Medulla oblongata (tissue), 1 donor: ENCODE measurements around the gene PLOD1.
"Not testable (repeated sequence)": the region's sequence is repeated elsewhere in the genome, so short reads cannot be mapped to it uniquely, and the experiment has no call there.

Experiments used
- DNase-seq: peaks from one replicate; pipeline ENCODE4 v3.0.0-alpha.2; 2015; ENCODE audit errors: extremely low spot score

The PLOD1 gene

DNA sequence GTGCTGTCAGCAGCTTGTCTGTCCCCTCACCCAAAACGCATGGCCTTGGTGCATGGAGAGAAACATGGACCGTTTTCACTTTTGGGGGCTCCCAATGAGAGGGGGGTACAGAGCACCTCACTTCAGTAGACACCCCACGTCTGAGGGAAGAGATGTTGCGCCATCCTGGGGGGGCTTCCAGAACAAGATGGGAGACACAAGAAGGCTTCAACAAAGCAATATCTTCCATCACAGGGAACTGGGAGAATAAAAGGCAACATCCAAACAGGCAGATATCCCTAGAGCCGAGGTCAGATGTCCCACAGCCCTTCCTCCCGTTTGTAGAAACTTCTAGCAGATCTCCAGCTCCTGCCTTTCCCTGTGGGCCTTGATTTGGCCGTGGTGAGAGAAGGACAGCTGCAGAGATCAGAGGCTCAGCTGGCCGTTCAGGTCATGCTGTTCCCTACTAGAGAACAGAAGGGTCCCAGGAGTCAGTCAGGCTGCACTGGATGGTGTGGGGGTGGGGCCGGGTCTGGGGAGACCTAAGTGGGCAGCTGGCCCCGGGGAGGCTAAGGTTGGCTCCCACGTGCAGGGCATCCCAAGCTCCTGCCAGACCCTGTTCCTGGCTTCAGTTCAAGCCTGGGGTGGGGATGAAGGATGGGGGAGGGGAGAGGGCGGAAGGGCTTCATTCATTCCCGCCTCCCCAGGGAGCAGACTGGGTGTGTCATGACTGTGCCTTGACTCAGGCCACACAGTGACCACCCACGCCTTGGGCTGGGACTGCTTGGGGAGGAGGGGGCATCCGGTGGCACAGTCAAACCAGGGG lies 4.4 kb downstream of the PLOD1 start:
- DNase-seq, result peak; percentile 6

DNA sequence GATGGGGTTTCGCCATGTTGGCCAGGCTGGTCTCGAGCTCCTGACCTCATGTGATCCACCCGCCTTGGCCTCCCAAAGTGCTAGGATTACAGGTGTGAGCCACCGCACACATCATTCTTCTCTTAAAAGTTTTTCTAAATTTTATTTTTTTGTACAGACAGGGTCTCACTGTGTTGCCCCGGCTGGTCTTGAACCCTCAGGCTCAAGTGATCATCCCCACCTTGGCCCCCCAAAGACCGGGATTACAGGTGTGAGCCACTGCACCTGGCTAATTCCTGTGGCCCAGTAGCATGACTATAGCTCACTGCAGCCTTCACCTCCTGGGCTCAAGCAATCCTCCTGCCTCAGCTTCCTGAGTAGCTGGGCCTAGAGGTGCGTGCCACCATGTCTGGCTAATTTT lies 5.3 kb downstream of the PLOD1 start:
- DNase-seq, result not testable (repeated sequence)

DNA sequence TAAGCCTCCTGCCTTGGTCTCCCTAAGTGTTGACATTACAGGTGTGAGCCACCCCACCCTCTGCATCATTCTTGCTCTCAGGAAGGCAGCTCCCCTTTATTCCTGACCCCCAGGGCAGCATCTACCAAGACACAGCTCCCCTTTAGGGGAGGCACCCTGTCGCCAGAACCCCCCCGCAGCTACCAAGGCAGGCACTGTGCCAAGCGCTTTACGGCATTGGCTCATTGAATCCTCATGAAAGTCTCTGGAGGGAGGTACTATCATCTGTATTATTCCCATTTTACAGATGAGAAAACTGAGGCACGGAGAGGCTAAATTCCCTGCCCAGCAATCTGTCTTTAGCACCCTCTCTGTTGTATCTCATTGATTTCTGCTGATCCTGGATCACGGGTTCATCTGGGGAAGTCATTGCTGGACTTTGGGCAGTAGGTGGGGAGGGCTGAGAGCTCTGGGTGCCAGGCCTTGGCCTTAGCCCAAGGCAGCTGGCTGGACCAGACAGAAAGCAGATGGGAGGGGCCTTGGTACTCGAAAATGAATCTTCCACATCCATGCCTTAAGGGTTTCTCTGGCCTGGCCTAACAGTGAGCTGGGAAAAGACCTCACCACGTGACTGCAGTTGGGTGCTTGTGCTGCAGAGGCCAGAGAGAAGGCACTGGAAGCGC lies 5.9 kb downstream of the PLOD1 start:
- DNase-seq, result peak; percentile 88

DNA sequence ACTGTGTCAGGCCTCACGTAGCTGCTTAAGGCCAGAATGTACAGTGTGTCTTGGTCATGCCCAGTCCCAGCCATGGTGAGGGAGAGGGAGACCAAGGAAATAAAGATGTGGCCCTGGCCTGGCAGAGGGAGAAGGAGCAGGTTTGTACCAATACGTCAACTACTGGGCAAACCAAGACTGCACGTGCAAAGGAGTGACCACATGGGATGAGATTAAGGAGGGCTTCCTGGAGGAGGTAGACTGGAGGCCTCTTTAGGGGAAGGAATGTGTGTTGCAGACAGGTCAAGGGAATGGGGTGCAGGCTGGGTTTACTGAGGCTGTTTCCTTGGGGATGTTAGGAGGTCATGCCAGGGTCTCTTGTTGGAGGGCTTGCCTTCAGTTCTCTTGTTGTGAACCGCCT lies 7.8 kb downstream of the PLOD1 start:
- DNase-seq, result no peak

DNA sequence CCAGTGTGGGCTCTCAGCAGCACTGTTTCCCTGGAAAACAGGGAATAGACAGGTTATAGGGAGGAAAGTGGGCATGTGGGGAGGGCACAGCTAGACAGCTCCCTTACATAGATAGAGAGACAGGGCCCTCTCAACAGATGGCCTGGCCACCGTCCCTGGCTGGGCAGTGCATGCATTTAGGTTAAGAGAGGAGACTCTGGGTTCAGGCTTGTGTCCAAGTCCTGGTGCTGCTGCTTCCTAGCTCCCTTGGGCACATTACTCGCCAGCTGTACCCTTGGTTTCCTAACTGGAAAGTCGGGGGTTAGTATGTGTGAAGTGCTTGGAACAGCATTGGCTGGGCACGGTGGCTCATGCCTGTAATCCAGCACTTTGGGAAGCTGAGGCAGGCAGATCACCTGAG lies 9.1 kb downstream of the PLOD1 start:
- DNase-seq, result no peak

DNA sequence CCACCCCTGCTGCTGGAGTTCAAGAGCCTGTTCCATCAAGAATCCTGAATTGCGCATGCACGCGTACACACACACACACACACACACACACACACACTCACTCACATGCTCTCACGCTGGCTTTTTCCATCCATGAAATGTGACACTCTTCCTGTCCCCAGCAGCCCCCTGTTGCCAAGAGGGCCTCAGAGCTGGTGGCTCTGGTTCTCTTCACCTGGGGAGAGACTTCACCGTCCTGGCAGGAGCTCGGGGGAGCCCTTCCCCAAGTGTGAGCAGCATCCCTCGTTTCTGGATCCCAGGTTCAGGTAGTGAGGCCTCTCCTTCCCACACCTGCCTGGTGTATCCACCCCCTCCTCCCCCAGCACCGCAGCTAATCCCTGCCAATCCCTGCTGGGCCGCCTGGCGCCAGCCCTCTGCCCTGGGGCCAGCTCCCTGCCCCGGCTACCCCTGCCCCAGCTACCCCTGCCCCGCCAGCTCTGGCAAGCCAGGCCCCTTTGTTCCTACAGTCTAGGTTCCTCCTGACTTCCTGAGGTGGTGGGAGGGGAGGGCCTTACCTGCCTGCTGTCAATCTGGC lies 9.9 kb downstream of the PLOD1 start:
- no peak for DNase-seq

DNA sequence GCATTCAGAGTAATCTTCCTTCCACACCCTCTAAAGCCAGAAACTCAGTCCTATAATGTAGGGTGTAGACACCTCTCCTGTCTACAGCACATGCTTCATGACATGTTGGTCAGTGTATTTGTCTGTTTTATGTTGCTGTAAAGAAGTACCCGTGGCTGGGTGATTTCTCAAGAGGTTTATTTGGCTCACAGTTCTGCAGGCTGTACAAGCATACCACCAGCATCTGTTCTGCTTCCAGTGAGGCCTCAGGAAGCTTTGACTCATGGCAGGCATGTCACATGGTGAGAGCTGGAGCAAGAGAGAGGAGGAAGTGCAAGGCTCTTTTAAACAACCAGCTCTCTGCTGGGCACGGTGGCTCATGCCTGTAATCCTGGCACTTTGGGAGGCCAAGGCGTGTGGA lies 12.1 kb downstream of the PLOD1 start:
- no peak for DNase-seq

DNA sequence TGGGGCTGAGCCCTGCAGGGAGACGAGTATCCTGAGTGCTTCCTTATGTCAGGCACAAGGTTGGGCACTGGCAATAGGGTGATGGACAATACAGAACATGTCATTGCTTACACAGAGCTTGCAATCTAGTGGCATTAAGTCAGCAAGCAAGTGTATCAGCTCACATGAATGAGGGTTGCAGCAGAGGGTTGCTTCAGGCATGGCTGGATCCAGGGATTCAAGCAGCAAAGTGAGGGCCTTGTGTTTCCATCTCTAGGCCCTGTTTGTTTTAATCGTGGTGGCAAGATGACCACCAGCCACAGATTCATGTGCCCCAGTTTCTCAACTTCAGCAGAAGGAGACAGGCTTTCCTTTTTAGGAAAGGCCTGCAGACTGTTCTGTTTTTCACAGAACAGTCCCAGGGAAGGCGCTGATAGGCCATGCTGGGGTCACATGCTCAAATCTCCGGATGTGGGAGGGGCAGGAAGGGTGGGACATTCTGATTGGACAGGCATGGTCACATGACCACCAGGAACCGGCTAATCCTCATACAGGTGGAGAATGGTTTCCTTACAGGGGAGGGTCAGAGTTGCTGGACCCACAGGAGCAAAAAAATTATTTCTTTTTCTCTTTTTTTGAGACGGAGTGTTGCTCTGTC lies 14.4 kb downstream of the PLOD1 start:
- no peak for DNase-seq

DNA sequence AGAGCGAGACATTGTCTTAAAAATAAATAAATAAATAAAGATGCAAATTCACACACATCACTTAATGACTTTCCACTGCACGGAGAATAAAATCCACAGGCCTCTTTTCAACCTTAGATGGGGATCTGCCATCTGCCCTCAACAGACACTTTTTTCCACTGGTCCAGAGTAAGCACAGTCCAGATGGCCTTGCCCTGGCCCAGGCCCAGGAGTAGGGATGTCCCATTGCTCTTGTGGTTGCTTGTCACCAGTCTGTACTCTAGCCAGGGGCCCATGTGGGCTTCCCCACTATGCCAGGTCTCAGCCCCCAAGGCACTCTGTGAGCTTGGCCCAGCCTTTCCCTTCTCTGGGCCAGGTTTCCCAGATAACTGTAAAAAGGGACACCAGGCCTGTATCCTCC lies 17.4 kb downstream of the PLOD1 start:
- peak; percentile 7 for DNase-seq

DNA sequence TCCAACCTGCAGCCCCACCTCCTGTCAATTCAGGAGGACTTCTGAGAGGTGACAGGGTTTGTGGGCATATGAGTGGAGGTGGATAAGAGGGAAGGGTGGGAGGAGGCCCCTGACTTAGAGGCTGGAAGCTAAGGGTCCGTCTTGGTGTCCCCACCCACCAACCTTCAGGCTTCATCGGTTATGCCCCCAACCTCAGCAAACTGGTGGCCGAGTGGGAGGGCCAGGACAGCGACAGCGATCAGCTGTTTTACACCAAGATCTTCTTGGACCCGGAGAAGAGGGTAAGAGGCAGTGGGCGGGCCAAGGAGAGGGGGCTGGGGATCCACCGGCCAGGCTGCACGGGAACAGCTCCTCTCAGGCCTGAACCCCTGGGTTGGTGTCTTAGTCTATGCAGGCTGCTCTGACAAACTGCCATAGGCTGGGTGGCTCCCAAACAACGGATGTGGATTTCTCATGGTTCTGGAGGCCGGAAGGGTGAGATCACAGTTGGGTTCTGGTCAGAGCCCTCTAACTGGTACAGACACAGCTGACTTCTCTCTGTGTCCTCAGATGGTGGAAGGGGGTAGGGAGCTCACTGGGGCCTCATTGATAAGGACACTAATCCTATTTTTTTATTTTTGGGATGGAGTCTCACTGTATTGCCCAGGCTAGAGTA lies 18.1 kb downstream of the PLOD1 start:
- DNase-seq, result peak; percentile 42

DNA sequence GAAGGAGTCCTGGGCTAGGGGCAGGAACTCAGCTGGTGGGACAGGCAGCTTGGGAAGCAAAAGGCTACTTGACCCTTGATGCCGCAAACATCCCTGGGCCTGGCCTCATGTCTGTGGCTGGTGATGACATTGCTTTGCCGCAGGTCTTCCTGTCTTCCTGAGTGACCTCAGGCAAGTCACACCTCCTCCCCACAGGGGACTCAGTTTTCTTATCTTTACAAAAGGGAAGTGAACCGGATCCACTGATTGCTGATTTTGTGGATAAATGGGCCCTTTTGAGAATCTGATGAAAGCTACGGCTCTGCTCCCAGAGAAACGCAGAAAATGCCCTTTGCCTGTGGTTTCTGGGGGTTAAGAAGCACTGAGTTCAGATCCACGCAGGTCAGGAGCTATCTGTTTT lies 20.7 kb downstream of the PLOD1 start:
- DNase-seq, result no peak

DNA sequence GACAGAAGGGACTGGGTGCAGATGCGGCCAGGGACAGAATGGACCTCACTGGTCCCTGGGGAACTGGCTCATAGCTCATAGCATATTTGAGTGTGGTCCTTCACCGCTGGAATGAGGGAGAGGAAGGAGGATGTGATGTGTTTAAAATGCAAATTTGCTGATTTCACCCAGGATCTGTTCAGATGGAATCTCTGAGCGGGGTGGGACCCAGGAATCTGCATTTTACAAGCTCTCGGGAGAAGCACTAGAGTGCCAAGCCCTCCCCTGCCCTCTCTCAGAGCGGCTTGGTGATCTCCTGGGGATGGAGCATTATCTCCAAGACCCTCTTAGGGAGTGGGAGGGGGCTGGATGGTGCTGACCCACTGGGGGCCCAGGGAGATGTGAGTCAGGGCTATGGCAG lies 22.9 kb downstream of the PLOD1 start:
- DNase-seq, result no peak

DNA sequence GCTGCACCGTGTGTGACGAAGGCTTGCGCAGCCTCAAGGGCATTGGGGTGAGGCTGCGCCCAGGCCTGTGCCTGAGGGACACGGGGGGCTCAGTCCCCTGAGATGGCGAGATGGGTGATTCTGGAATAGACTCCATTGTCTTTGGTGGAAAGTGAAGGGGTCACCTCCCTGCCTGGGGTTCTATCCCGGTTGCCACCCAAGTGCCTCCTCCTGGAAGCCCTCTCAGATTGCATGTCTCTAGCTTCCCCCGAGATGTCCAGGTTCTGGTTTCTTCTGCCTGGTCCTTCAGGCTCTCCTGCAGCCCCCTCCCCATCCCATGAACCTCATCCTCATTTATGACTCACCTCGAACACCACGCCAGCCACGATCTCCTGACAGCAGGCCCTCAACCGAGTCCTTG lies 23.4 kb downstream of the PLOD1 start:
- no peak for DNase-seq

DNA sequence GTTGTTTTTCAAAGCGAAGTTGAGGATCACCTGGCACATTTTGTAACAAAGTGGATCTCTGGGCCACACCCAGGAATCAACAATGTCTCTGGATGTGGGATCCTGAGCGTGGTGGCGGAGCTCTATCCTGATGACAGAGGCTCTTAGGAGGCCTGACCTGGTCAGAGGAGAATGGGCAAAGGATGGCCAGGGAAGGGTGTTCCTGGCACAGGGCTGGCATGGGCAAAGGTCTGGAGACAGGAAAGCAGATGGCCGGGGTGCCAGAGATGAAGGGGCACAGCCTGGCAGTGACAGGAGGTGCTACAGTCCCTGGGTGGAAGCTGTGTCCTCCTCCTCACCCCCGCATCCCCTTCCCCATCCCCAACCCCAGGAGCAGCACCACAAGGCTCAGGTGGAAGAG lies 25.8 kb downstream of the PLOD1 start:
- no peak for DNase-seq

DNA sequence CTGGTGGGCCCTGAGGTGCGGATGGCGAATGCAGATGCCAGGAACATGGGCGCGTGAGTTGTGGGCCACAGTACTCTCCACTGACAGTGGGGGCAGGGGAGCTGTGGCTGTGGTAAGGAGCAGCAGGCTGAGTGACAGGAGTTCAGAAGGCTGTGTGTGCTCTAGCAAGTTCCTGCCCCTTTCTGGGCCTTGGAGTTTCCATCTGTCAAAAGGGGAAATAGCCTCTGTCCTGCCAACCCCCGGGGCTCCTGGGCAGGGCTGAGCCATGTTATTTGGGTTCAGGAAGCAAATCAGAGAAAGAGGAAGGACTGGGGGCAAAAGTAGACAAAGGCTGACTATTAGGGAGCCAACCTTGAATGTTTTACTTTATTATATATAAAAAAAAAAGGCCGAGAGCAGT lies 26.2 kb downstream of the PLOD1 start:
- peak; percentile 34 for DNase-seq

DNA sequence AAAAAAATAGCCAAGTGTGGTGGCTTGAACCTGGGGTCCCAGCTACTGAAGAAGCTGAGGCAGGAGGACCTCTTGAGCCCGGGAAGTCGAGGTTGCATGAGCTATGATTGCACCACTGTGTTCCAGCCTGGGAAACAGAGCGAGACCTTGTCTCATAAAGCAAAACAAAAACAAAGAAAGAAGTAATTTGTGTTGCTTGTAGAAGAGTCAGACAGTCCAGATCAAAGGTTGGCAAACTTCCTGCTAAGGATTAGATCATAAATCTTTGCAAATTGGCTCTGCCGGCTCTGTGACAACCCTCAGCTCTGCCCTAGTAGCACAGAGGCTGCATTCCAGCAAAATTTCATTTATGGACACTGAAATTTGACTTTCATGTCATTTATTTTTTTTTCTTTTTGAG lies 26.7 kb downstream of the PLOD1 start:
- DNase-seq, result peak; percentile 54

DNA sequence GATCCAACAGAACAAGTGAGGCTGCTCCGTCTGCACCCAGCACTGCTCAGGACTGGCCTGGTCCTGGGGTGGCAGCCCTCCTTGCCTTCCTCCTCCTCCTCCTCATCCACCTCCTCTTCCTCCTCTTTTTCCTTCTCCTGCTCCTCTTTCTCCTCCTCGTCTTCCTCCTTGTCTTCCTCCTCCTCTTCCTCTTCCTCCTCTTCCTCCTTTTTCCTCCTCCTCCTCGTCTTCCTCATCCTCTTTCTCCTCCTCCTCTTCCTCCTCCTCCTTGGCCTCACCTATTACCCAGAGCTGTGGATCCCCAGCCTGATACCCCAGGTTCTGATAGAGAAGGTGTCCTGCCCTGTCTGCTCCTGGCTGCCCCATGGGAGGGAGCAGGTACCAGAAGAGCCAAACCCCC lies 29.1 kb downstream of the PLOD1 start:
- no peak for DNase-seq

DNA sequence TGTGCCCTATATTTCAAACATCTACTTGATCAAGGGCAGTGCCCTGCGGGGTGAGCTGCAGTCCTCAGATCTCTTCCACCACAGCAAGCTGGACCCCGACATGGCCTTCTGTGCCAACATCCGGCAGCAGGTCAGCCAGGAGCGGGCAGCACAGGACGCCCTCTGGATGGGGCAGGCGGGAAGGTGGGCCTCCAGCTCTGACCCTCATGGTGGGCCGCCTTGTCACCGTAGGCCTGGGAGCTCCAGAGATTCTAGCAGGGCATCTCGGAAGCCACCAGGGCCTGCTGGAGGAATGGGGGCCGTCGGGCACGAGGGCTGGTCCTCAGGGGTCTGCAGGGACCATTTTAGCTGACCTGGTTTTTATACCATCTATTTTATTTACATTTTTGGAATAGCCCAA lies 30.1 kb downstream of the PLOD1 start:
- no peak for DNase-seq

DNA sequence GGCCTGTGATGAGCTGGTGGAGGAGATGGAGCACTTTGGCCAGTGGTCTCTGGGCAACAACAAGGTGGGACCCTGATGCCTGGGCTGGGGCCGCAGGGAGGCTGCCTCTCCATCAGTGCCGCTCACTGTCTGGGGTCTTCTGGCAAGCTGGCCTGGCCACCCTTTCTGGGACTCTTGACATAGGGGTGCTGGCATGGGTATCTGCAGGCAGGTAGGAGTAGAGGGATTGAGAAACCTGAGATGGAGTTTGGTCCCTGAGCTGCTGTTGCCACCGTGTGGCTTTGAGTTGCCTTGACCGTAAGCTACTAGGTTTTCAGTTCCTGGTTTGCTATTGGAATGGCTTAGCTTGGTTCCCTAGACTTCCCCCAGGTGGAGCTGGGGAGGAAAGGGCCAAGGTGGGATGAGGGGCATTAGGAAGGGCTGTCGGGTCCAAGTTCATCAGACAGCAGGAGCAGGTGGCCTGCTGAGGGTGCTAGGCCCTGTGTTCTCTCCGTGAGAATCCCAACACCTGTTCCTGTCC lies 32.6 kb downstream of the PLOD1 start:
- peak; percentile 19 for DNase-seq

DNA sequence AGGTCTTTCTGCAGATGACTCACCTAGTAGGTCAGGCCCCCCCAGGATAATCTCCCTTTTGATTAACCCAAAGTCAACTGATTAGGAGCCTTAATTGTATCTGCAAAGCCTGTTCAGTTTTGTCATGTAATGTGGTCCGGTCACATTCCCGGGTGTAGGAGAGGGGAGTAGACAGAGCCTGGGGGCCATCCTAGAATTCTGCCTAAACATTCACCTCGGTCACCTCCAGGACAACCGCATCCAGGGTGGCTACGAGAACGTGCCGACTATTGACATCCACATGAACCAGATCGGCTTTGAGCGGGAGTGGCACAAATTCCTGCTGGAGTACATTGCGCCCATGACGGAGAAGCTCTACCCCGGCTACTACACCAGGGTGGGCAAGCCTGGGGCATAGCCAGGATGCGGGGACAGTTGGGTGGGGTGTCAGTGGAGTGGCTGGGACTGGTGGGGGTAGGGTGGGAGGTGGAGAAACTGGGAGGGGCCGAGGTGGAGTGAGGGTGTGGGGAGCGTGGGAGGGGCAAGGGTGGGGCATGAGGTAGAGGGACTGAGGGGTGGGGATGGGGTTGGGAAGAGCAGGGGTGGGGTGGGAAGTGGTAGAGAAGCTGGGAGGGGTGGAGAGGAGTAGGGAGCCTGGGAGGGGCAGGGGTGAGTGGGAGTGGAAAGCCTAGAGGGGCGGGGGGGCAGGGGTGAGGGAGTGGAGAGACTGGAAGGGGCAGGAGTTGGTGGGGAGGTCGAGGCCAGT lies 36.1 kb downstream of the PLOD1 start:
- DNase-seq, result no peak

DNA sequence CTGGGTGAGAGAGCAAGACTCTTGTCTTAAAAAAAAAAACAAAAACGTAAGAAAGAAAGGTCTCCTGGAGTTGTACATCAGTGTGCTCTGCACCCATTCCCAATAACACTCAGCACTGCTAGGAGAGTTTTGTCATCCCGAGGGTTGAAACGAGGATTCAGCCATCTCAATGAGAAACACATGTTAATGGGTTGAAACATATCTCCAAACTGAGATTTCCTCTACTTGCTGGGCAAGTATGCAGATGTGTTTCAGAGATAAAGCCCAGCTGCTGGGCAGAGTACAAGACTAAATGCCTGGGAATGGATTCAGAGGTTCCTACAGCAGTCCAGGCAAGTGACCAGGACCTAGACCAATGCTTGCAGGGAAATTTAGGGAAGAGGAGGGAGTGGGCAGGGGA lies 43.1 kb downstream of the PLOD1 start:
- DNase-seq, result no peak
